ENCODE measurements around the gene CXorf58. TPM values are rescaled to one million over a fixed set of nuclear protein-coding genes. Genes with fewer than 3 reads are reported as not detected.

The CXorf58 gene
- total and polyA plus RNA-seq, 9 of the 15 experiments (the other 6 are each of a cell fraction or from before 2014, with no cell fraction given), result 0.10 to 0.27 (median 0.16) TPM; not detected in 3

- TF ChIP-seq AFF1 (IDR thresholded peaks at IDR 0.05; ENCODE audit: low read depth in 1 of 2, partially characterized antibody in 2 of 2), result peak in 1 of 2 experiments; percentile 73
- TF ChIP-seq CREB3L1 (IDR thresholded peaks at IDR 0.05; ENCODE audit: borderline replicate concordance, low read depth), result no peak
- peak; percentile 69; the same call in 1 of the 2 replicates for TF ChIP-seq ZBTB2 (IDR thresholded peaks at IDR 0.05)
- no peak for TF ChIP-seq KDM4B (IDR thresholded peaks at IDR 0.05; ENCODE audit: borderline replicate concordance in 2 of 2, low read depth in 1 of 2)
- no peak for TF ChIP-seq CSDE1 (IDR thresholded peaks at IDR 0.05)
- no peak for TF ChIP-seq ZBTB49 (CRISPR knock-in tag; IDR thresholded peaks at IDR 0.05; ENCODE audit: borderline replicate concordance)
- peak; percentile 63 for TF ChIP-seq ZNF592 (IDR thresholded peaks at IDR 0.05)
- no peak for TF ChIP-seq DACH1 (IDR thresholded peaks at IDR 0.05; ENCODE audit: partially characterized antibody)
- TF ChIP-seq HLTF (IDR thresholded peaks at IDR 0.05), result no peak
Observed at GRCh38 chrX:23952984-23953907, 45.4 kb downstream of the CXorf58 start (continued).
